ENCODE data around the gene STAM. TPM values are rescaled to one million over a fixed set of nuclear protein-coding genes. Genes with fewer than 3 reads are reported as not detected.

The STAM gene
- total RNA-seq, 1 experiment from 2014 or later, result 17.0 TPM

DNA sequence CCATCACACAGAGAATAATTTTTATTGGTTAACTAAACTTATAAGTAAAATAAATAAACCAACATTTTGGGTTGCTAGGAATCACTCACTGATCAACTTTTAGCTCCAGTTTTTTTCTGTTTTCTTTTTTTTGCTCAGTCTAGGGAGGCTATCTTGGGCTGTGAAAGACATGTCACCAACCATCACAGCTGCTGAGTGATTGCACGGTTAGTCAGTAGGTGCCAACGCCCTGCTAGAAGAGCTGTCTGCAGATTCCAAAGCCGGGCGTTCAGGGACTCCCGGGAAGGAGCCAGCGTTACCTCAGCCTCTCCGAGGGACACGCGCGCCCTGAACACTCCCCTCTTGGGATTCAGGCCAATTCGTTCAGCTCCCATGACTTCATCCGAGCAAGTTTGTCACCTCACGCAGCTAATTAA, 604 bp upstream of the STAM start:
- peak overlapping the region; percentile 97 for H3K27ac Mint-ChIP-seq (ENCODE audit: unreplicated experiment)
- CTCF ChIA-PET, result interaction anchor here (0.6 to 1.8 kb wide), 4 partner anchors 25 to 430 kb away, joined by 3 to 8 read pairs (median 4); partner anchors contain the start of gene HACD1
- intact Hi-C loops (cut with micrococcal nuclease; ENCODE audit: unreplicated experiment), result no loop called here
- H3K9me3 Mint-ChIP-seq (ENCODE audit: low read depth, unreplicated experiment), result peaks cover 2% of the 10 kb centered on the region
- DNase-seq, result peak; percentile 53
- H3K4me1 Mint-ChIP-seq (ENCODE audit: low read depth, unreplicated experiment), result no peaks in the 10 kb centered on the region
- peaks cover 20% of the 10 kb centered on the region for H3K36me3 Mint-ChIP-seq (ENCODE audit: insufficient read depth, unreplicated experiment)
- TF ChIP-seq, protein P1, sequence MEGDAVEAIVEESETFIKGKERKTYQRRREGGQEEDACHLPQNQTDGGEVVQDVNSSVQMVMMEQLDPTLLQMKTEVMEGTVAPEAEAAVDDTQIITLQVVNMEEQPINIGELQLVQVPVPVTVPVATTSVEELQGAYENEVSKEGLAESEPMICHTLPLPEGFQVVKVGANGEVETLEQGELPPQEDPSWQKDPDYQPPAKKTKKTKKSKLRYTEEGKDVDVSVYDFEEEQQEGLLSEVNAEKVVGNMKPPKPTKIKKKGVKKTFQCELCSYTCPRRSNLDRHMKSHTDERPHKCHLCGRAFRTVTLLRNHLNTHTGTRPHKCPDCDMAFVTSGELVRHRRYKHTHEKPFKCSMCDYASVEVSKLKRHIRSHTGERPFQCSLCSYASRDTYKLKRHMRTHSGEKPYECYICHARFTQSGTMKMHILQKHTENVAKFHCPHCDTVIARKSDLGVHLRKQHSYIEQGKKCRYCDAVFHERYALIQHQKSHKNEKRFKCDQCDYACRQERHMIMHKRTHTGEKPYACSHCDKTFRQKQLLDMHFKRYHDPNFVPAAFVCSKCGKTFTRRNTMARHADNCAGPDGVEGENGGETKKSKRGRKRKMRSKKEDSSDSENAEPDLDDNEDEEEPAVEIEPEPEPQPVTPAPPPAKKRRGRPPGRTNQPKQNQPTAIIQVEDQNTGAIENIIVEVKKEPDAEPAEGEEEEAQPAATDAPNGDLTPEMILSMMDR (IDR thresholded peaks at IDR 0.05; ENCODE audit: unreplicated experiment), result no peak
- BruUV-seq (replicated peaks), result TSS peak; percentile 96
- peak overlapping the region; percentile 96 for H3K4me3 Mint-ChIP-seq (ENCODE audit: low read depth, unreplicated experiment)
- H3K27me3 Mint-ChIP-seq (ENCODE audit: unreplicated experiment), result no peaks in the 10 kb centered on the region

DNA sequence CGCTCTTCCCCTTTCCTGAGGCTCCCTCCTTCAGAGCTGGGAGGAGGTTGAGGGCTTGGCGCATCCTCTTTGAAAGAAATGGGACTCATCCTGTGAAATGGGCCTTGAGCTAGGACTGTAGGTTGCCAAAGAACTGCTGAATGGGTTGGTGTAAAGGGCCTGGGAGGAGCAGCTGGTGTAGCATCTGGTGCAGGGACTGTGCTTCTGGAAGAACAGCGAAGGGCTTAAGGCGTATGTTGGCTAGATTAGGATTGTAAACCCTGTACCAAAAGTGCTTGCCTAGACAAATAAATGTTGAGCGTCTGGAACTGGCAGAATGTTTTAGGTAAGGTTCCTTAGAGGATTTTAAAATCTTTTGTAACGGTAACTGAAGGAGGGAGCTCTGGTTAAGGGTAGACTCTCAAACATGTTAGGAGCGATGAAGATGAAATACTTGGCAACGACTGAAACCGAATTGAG, 563 bp downstream of the STAM start:
- BruUV-seq (replicated peaks), result TSS peak; percentile 35

DNA sequence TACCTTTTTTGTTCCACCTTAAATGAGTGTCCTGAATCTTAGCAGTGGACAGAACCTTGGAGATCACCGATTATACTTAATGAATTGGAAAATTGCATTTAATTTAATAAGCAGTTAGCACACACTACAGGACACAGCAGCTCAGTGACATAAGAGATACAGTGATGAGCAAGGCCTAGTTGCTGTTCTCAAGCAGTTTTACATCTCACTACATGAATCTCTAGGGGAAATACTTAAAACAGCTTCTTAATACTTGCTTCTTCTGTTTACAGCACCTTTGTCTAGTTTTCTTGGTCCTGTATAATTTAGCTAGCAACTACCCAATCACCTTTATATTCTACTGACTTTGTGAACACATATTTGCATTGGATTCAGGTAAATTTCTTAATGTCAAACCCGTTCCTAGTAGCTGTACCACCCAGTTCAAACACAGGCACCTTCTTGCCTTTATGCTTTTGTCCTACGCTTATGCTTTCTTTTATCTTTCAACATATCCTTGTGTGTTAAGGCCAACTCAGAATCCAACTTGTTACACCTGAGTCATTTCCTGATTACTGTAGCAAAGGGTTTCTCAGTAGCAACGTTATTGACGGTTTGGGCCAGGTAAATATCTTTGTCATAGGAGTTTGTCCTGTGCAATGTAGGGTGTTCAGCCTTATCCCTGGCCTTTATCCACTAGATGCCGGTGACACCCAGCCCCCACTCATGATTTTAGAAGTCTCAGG, 1.8 kb downstream of the STAM start:
- peaks cover 23% of the 10 kb centered on the region for H3K36me3 Mint-ChIP-seq (ENCODE audit: insufficient read depth, unreplicated experiment)
- peak; percentile 3 for DNase-seq
- H3K27ac Mint-ChIP-seq (ENCODE audit: unreplicated experiment), result peak overlapping the region; percentile 97
- peak overlapping the region; percentile 96 for H3K4me3 Mint-ChIP-seq (ENCODE audit: low read depth, unreplicated experiment)
- CTCF ChIA-PET, result no interaction called here
- BruUV-seq (replicated peaks), result no TSS peak
- no peaks in the 10 kb centered on the region for H3K4me1 Mint-ChIP-seq (ENCODE audit: low read depth, unreplicated experiment)
- H3K27me3 Mint-ChIP-seq (ENCODE audit: unreplicated experiment), result no peaks in the 10 kb centered on the region
- peaks cover 2% of the 10 kb centered on the region for H3K9me3 Mint-ChIP-seq (ENCODE audit: low read depth, unreplicated experiment)
- TF ChIP-seq, protein P1 (IDR thresholded peaks at IDR 0.05; ENCODE audit: unreplicated experiment), result no peak
- intact Hi-C loops (cut with micrococcal nuclease; ENCODE audit: unreplicated experiment), result no loop called here

More for the DNA sequence above, 563 bp downstream of the STAM start:
- peaks cover 2% of the 10 kb centered on the region for H3K9me3 Mint-ChIP-seq (ENCODE audit: low read depth, unreplicated experiment)
- peak; percentile 8 for DNase-seq
- intact Hi-C loops (cut with micrococcal nuclease; ENCODE audit: unreplicated experiment), result no loop called here
- TF ChIP-seq, protein P1 (IDR thresholded peaks at IDR 0.05; ENCODE audit: unreplicated experiment), result no peak
- H3K27ac Mint-ChIP-seq (ENCODE audit: unreplicated experiment), result peak overlapping the region; percentile 97
- peaks cover 20% of the 10 kb centered on the region for H3K36me3 Mint-ChIP-seq (ENCODE audit: insufficient read depth, unreplicated experiment)
- CTCF ChIA-PET, result interaction anchor here (1.0 to 1.8 kb wide), 3 partner anchors 9 to 431 kb away, joined by 3 to 8 read pairs (median 3); partner anchors contain the start of gene HACD1
- peak overlapping the region; percentile 96 for H3K4me3 Mint-ChIP-seq (ENCODE audit: low read depth, unreplicated experiment)
- H3K4me1 Mint-ChIP-seq (ENCODE audit: low read depth, unreplicated experiment), result no peaks in the 10 kb centered on the region
- H3K27me3 Mint-ChIP-seq (ENCODE audit: unreplicated experiment), result no peaks in the 10 kb centered on the region

DNA sequence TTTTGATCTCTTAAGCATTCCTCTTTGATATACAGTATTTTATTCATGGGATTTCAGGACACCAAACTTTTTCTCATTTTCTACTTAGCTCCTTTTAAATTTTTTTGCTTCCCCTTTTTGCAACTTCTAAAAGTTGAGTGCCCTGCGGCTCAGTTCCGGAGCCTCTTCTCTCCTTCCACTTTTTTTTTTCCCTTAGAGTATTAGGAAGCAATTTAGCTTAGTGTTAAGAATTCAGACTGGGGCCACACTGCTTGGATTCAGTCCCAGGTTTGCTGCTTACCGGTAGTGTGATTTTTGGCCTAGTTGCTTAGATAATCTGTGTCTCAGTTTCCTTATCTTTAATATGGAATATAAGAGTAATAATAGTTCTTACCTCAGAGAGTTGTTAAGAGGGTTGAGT, 3.4 kb downstream of the STAM start:
- BruUV-seq (replicated peaks), result no TSS peak
- peaks cover 2% of the 10 kb centered on the region for H3K9me3 Mint-ChIP-seq (ENCODE audit: low read depth, unreplicated experiment)
- intact Hi-C loops (cut with micrococcal nuclease; ENCODE audit: unreplicated experiment), result no loop called here
- DNase-seq, result no peak
- no peaks in the 10 kb centered on the region for H3K27me3 Mint-ChIP-seq (ENCODE audit: unreplicated experiment)
- CTCF ChIA-PET, result no interaction called here
- TF ChIP-seq, protein P1 (IDR thresholded peaks at IDR 0.05; ENCODE audit: unreplicated experiment), result no peak
- no peaks in the 10 kb centered on the region for H3K4me1 Mint-ChIP-seq (ENCODE audit: low read depth, unreplicated experiment)
- H3K4me3 Mint-ChIP-seq (ENCODE audit: low read depth, unreplicated experiment), result no peak overlapping the region
- no peak overlapping the region for H3K27ac Mint-ChIP-seq (ENCODE audit: unreplicated experiment)
- peaks cover 24% of the 10 kb centered on the region for H3K36me3 Mint-ChIP-seq (ENCODE audit: insufficient read depth, unreplicated experiment)

All from Calu3 (cell line).